ENCODE measurements around the gene DIAPH3.

DNA sequence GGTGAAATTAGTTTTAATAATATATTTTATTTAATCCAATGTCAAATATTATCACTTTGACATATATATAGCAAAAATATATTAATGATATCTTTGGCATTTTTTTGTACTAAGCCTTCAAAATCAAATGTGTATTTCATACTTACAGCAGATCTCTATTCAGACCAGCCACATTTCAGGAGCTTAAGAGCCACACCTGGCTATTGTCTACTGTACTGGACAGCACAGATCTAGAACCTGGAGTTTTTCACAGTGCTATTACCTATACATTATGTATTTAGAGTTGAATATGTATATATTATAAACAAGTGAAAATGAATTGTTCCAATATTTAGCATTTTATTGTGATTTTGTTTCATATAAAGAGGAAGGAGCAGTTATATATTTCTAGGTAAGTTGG is 486.3 kb downstream of the DIAPH3 start:
- no peak for TF ChIP-seq JUN (IDR thresholded peaks at IDR 0.05; ENCODE audit: low read depth, low read length)
- TF ChIP-seq, protein P1, sequence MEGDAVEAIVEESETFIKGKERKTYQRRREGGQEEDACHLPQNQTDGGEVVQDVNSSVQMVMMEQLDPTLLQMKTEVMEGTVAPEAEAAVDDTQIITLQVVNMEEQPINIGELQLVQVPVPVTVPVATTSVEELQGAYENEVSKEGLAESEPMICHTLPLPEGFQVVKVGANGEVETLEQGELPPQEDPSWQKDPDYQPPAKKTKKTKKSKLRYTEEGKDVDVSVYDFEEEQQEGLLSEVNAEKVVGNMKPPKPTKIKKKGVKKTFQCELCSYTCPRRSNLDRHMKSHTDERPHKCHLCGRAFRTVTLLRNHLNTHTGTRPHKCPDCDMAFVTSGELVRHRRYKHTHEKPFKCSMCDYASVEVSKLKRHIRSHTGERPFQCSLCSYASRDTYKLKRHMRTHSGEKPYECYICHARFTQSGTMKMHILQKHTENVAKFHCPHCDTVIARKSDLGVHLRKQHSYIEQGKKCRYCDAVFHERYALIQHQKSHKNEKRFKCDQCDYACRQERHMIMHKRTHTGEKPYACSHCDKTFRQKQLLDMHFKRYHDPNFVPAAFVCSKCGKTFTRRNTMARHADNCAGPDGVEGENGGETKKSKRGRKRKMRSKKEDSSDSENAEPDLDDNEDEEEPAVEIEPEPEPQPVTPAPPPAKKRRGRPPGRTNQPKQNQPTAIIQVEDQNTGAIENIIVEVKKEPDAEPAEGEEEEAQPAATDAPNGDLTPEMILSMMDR (IDR thresholded peaks at IDR 0.05; ENCODE audit: control extremely low read depth in 1 of 3, insufficient read depth in 1 of 3, low read depth in 1 of 3, low read length in 3 of 3): no peak
- TF ChIP-seq EZH2 (IDR thresholded peaks at IDR 0.05; ENCODE audit: low read depth, low read length, severe bottlenecking): no peak
- no peak for TF ChIP-seq CBX8 (IDR thresholded peaks at IDR 0.05; ENCODE audit: borderline replicate concordance, low read depth, low read length)
- TF ChIP-seq POLR2A (IDR thresholded peaks at IDR 0.05; ENCODE audit: control extremely low read depth in 1 of 2, low read depth in 2 of 2, low read length in 2 of 2): no peak
- no peak for TF ChIP-seq POLR2AphosphoS5 (IDR thresholded peaks at IDR 0.05; ENCODE audit: low read depth, low read length)
- no peak for TF ChIP-seq RAD21 (IDR thresholded peaks at IDR 0.05 in 1 of 2, conservative IDR thresholded peaks at IDR 0.05 in 1 of 2; ENCODE audit: low read depth in 2 of 2, low read length in 2 of 2)
- no peak for TF ChIP-seq TAF1 (IDR thresholded peaks at IDR 0.05; ENCODE audit: low read depth, low read length)
- TF ChIP-seq NRF1 (IDR thresholded peaks at IDR 0.05; ENCODE audit: low read depth, low read length): no peak
- TF ChIP-seq CHD1 (IDR thresholded peaks at IDR 0.05; ENCODE audit: low read depth, low read length): no peak
- no peak for TF ChIP-seq BRCA1 (IDR thresholded peaks at IDR 0.05; ENCODE audit: low read depth, low read length)

Data from H1 (cell line).